Bone marrow (tissue), 2 donors: ENCODE measurements around the gene STK38L.
"Not testable (repeated sequence)": the region's sequence is repeated elsewhere in the genome, so short reads cannot be mapped to it uniquely, and the experiment has no call there.

Experiments used
- DNase-seq, 2 donors: peaks; one replicate each; lab custom pipeline; 2025; lab: John Stamatoyannopoulos, UW

STK38L gene

GRCh38 chr12:27226407-27226929, 17.6 kb upstream of the STK38L start:
- no peak for DNase-seq

- no peak for DNase-seq
Observed at GRCh38 chr12:27229367-27229766, 14.7 kb upstream of the STK38L start.

DNA sequence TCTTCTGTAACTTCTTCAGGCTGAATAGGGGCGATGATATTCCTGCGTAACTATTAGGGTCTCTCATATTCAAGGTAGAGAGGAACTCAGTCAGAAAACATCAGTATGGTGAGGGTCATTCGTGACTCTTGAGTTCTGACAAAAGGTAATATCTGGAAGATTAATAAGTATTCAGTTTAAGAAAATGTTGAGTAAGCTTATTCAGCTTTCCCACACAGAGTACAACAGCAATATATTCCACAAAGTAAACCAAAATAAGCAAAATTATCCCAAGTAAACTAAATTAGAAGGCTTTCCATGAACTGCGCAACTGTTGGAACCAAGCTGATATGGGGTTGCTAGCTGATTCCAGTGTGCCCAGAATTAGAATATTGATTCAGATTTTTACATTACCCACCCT, 12.7 kb upstream of the STK38L start:
- DNase-seq, result not testable (repeated sequence)

GRCh38 chr12:27233814-27234213, 10.3 kb upstream of the STK38L start:
- no peak for DNase-seq

- DNase-seq, result peak in 1 of 2 donors; percentile 31
Observed at GRCh38 chr12:27236498-27236897, 7.6 kb upstream of the STK38L start.

DNA sequence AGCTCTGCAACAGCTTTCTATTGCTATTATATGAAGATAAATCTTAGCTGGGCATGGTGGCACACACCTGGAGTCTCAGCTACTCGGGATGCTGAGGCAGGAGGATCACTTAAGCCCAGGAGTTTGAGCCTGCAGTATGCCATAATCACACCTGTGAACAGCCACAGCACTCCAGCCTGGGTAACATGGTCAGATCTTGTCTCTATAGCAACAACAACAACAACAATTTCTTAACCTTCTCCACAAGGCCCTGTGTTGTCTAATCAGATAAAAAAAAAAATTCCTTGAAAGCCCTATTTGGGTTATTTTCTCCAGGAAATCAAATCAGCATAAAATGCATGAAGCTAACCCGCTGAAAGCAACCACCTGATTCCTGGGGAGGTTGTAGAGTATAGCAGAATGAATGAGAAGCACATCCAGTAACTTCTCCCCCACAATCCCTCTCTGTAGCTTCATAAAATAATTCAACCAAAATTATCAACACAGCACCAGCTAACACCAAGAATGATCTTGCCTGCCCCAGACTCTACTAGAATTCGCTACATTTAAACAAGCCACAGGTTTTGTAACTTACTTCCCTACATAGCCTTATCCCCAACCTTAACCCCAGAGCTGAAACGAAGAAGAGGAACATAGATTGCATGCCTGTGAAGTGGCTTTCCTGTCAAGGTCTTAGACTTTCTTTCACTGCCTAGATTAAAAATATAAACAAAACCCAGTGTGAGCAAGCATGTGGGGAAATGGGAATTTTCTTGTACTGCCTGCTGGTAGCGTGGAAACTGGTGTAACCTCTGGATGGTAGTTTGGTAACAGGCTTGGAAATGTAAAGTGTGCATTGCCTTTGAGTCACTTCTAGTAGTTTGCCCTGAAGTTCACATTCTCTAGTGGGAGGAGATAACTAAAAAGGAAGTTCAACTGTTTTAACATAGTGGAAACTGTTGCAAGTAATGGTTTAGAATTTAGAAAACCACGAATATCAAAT, 6.0 kb upstream of the STK38L start:
- peak; percentile 21 to 75 for DNase-seq

GRCh38 chr12:27243006-27243405, 1.1 kb upstream of the STK38L start:
- DNase-seq, result no peak

GRCh38 chr12:27244689-27245488, 803 bp downstream of the STK38L start:
- no peak for DNase-seq

DNA sequence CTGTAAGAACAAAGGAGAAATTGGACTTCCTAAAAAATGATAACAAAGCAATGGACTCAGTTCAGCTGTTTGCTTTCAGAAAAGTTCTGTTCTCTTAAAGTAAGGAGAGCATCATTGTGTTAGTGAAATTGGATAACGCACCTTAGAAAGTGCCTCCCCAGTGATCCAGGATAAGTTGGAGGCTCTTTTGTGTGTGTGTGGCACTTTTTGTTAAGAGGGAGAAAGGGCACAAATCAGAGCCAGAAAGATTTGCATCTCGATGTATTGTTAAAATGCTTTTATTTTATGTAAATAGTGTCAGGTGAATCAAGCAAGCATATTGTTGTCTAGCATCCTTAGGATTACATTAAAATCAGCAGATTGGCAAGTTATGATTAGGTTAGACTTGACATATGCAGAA, 2.1 kb downstream of the STK38L start:
- DNase-seq, result no peak

- DNase-seq, result no peak
Observed at GRCh38 chr12:27246774-27247173, 2.7 kb downstream of the STK38L start.

DNA sequence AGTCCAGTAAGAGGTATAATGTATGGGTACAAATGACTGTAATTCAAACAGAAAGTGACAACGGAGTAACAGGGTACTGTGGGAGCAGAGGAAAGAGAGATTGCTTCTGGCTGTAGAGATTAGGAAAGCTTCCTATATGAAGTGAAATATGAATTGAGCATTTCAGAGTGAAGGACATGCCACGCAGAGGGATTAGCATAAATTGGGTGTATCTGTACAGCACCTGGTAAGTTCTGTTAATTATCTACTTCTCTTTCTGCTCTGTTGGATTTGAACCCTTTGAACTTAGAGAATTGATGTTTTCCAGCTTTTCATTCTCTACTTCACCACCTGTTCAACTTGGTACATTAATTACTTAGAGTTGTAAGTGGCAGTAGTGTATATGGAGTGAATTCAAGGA, 8.8 kb downstream of the STK38L start:
- DNase-seq, result no peak

GRCh38 chr12:27253347-27253746, 9.3 kb downstream of the STK38L start:
- no peak for DNase-seq

DNA sequence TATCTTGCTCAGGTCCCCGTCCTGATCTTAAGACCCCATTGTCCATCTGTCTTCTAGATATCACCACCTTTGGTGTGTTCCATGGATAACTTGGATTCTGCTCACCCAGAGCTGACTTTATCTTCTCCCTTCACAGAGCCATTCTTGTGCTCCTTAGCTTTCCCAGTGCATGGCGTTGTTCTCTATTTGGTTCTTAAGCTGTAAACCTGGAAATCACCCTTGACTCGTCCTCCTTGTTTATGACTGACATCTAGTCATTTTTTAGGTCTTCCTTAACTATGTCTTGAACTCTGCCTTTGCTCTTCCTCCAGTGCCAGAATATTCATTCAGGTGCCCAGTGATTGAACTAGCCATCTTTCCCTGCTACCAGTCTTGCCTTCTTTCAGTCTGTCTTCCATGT, 11.7 kb downstream of the STK38L start:
- DNase-seq, result no peak

DNA sequence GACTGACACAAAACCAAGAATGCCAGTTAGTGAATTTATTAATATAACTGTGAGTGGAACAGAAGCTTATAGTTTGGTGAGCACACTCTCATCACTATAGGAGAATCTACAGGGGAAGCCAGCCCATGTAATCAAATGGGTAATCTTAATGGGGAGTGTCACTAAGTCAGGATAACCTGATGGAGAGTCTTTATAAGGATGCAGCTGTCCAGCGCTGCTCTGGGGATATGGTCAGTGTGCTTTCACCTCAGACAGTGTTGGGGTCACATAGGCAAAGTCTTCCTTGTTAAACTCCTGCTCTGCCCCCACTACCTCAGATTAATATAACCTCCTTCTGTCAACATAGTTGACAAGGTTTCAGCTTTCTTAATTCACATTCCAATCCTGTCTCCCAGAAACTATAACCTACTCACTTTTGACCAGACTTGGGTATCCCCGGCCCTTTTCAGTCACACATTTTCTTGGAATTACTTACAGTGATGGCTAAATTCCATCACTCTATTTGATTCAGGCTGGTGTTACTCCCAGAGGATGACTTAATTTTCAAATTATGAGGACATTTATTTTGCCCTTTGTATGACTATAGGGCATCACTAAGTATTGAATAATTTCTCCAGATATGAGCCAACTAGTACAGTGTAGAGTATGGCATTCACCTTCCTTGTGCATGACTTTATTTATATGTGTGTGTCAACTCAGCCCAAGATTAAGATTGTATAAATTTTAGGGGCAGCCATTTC, 13.2 kb downstream of the STK38L start:
- no peak for DNase-seq

GRCh38 chr12:27260746-27261145, 16.7 kb downstream of the STK38L start:
- peak in 1 of 2 donors; percentile 22 for DNase-seq

DNA sequence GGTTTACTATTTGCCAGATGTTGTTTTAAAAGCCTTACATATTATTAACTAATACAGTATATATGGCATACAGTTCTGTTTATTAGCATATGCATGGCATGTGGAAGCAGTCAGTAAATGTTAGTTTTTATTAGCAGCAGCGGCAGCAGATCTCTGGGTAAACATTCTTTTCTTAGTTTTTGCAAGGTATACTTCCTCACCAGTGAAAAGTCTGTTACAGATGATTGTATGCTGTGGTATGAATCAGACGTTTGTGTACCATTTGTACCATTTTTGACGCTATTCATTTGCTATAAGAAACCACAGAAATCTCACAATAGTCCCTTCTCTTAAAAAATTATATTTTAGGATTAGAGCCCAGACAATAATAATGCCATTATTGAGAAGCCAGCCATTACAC, 17.8 kb downstream of the STK38L start:
- no peak for DNase-seq

- DNase-seq, result no peak
Observed at GRCh38 chr12:27270148-27270547, 26.1 kb downstream of the STK38L start.

DNA sequence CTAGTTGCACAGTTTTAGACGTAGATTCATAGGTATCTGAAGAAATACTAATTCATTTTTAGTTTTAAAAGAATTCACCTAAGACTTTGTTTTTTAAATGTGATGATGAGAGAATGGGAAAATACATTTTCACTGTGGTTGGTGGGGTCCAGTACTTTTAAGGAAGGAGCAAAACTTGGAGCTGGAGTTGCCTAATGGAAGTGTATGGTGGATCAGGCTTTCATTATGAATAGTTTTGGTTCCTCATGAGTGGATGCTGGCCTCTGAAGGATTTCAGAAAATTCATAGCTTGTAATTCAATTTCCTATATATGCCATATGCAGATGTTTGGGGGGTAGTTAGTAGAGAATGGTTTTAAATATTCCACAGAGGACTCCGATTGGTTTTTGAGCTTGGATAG, 27.1 kb downstream of the STK38L start:
- no peak for DNase-seq

DNA sequence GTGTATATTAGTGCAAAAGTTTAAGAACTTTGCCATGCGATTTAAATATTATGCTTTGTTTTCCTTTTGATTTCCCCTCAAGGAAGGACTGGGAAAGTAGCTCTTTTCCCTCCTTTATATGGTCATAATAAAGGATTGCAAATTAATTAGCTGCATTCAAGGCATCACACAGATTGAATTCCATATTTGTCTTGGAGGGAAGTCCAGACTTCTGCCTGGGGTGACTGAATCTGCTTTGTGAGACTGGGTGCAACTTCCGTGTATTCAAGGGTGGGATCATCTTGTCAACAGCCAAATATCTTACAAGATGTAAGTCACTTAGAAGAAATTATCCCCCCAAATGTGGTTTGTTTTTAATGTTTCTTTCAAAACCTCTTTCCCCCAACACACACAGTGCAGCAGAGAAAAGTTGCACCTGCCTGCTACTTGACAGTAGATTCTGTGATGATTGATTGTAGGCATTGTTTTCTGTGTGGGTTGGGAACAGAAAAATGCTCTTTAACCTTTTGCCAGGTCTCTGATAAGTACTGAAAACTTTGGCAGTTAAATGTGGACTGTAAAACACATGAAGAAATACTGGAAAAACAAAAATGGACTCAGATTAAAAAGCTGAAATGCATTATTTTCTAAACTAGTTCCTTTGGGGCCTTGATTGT, 28.4 kb downstream of the STK38L start:
- DNase-seq, result no peak

DNA sequence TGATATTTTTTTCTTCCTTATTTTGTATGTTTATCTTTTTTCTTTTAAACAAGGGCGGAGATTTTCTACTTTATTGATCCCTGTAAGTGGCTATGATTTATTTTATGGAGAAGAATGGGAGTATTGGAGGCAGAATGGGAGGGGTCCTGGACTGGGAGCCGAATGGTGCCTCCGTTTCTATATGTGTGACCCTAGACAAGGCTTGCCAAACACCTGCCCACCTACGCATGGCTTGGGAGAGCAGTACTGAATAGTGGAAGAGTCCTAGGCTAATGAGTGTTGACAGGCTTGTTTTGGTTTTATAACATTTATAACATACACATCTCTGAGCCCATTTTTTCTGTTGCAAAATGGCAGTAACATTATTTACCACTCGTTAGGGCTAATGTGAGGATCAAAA, 29.0 kb downstream of the STK38L start:
- DNase-seq, result no peak

DNA sequence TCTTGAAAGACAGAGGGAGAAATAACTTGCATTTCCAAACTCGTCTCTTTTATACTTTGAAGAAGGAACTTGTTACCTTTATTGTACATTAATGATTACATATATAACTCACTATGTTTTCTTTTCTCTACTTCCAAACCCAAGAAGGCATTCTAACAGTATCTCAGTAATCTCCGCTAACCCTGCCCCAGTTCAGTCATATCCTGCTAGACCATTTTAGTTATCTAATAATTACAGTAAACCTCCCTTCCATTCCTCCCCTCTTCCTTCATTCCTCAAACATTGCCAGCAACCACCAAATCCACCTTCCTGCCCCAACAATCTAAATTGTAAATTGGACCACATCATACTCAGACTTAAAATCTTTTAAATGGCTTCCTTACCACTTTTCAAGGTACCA, 30.6 kb downstream of the STK38L start:
- DNase-seq, result no peak

- DNase-seq, result no peak
Observed at GRCh38 chr12:27276275-27276674, 32.2 kb downstream of the STK38L start.
